Activated CD4-positive, alpha-beta T cell treated with anti-CD3 and anti-CD28 coated beads for 4 hours (primary cell): ENCODE data around the gene CYTH3.
"Not testable (repeated sequence)": the region's sequence is repeated elsewhere in the genome, so short reads cannot be mapped to it uniquely, and the experiment has no call there.

Experiments
- DNase-seq, 2 donors: peaks; one replicate each; pipeline ENCODE4 v3.0.0-alpha.2; 2020

Gene CYTH3

DNA sequence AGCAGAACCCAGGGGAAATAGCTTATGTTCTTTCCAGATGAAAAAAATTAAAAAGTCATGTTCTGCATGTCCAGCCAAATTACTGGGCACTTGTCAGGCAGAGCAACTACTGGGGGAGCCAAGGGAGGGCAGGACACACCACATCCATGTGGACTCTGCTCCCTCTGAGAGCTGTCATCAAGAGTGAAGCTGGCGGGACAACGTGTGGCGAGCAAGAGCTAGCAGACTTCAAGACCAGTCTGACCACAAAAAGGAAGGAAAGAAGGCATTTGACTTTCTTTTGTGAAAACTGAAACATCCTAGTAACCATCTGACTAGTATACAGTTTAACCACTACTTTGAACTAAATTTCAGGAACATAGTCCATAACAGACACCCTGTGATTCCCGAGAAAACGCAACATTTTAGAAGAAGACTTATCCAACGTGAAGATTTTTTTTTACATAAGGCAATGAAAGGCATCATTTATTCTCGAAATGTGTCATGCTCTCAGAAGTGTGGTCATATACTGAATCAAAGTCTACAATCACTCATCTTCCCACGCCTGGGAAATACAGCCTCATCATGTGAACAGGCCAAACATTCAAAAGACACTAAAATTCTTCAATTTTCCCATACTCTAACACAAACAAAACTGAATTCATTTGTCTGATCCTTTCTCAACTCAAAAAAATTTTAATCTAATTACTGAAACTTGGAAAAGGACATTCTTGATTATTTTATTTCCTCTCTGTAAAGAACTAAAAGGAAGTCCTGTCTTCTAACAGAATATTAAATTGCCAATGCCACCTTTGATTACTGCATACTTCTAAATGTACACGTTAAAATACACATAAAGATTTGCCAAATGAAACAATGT lies 15.5 kb downstream of the CYTH3 start:
- peak; percentile 26 to 56 for DNase-seq

- DNase-seq: no peak
These were observed 16.3 kb downstream of the CYTH3 start for GRCh38 chr7:6256109-6256483.

GRCh38 chr7:6254866-6255265 lies 17.6 kb downstream of the CYTH3 start:
- DNase-seq: no peak

GRCh38 chr7:6252748-6253147 lies 19.7 kb downstream of the CYTH3 start:
- DNase-seq: no peak

DNA sequence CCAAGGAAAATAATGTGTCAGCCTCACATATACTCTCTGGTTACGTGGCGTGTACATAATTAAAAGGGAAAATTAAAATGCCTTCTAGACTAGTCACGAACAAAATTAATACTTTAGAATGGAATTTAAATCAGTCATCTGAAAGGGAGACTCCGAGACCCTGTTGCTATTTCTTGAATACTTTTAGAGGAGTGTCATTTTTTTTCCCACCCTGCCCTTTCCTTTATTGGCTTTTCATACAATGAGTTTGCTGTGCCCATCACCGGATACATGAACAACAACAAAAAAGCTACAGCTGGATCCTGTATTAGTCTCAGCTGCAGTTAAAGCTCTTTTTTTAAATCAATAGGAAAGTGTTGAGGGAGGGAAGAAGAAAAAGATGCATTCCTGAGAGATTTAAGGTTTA lies 20.1 kb downstream of the CYTH3 start:
- DNase-seq: no peak

DNA sequence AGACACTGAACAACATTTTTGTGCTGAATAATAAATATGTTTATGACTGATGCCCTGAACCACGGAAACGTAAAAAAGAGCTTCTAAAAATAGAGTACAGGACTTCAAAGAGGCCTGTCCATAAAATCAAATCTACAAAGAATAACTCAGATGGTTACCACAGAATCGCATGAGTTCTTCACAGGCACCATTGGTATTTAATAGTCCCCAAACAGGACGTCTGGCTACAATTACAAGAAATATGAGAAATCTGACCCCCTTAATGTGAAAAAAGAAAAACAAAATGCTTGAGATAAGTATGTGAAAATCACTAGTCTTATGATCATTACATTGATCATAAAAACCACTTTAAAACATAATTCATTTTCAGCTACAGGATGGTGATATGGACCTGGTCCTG lies 20.8 kb downstream of the CYTH3 start:
- DNase-seq: no peak

- DNase-seq: no peak
These were observed 22.0 kb downstream of the CYTH3 start for GRCh38 chr7:6250364-6250833.

- DNase-seq: no peak
These were observed 23.4 kb downstream of the CYTH3 start for GRCh38 chr7:6249043-6249442.

DNA sequence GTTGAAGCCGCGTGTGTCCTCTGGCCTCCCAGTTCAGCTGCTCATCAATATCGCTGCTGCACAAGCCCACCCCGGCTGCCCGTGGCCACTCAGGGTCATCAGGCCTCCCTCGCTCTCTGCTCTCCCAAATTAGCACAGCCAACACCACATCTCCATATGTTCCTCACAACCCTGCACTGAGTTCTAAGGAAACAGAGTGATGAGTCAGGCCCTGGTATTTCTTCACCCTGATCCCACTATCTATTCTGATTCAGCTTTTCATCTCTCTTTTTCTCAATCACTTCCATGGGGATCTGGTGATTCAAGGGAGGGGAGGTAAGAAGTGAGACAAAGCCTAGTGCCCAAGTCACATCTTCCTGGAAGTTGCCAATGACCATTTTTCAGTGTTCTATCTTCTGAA lies 23.8 kb downstream of the CYTH3 start:
- DNase-seq: no peak

DNA sequence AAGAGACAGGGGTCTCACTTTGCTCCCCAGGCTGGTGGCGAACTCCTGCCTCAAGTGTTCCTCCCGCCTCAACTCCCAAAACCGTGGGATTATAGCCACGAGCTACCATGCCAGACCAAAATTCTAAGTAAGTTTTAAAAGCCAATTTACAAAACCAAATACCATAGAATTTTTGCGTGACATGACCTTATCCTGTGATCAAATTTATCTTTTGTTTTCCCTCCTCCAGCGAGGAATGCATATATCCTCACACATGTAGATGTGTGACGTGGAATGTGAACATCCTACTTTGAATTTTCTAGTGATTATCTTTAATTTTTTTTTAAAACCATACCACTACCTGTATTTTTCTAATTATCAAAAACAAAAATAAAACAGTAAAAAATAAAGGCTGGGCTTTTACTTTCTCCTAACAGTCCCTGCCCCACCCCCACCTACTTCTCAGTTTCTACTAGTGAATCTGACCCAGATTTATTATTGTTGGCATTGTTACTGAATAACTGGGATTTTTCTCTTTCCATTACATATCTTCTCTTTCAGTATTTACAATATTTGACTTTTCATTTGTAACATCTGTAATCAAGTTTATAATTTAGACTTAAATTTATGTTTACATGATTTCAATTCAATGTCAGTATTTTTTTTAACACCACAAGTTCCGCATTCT lies 26.0 kb downstream of the CYTH3 start:
- DNase-seq: no peak

- no peak for DNase-seq
These were observed 28.4 kb downstream of the CYTH3 start for GRCh38 chr7:6244021-6244420.

DNA sequence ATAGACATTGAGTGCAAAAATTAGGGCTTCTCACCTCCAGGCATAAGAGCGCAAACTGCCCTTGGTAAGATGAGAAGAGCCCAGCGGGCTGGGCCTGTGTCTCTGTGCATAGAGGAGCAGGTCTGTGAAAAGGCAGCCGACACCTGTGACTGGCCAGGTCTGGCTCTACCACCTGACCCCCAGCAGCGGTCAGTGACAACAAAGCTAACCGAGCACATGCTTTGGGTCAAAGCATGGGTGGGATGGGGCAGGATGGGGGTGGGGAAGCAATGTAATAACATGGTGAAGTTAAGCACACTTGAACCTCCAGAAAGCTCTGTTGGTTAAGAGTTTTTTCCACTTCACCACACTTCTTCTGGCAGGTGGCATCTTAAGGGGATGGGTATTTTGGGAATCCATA lies 29.3 kb downstream of the CYTH3 start:
- DNase-seq: no peak

GRCh38 chr7:6242561-6242960 lies 29.9 kb downstream of the CYTH3 start:
- no peak for DNase-seq

DNA sequence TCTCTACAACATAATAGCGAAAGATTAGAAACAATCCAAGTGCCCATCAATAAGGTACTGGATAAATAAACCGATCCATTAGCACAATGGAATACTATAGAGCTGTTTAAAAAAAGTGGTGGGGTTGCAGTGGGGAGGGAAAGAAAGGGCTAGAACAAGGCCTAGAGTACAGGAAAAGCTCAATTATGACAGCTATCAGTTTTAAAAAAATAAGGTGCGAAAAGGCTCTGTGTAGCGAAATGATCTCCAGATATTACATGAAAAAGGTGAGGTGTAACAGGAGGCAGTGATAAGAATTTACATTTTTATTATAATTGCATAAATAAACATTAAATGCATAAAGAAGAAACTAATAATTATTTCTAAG lies 30.8 kb downstream of the CYTH3 start:
- no peak for DNase-seq

DNA sequence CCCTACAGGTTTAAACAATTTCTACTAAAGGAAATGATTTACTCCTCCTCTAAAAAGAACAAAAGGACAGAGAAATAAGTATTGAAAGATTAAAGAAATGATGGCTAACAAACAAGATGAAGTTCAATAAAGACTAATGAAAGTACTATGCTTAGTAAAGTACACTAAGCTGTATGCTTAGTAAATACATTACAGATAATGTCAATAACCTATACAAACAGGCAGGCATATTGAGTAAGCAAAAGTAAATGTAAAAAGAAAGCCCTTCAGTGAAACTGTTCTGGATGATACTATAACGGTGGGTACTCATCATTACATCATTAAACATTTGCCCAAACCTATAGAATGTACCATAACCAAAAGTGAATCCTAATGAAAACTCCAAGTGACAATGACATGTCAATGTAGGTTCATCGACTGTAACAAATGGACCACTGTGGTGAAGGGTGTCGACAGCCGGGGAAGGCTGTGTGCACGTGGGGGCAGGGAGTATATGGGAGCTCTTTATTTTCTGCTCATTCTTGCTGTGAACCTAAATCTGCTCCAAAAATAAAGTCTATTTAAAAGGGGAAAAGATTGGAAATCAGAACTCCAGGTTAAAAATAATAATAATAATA lies 34.0 kb downstream of the CYTH3 start:
- DNase-seq: no peak

DNA sequence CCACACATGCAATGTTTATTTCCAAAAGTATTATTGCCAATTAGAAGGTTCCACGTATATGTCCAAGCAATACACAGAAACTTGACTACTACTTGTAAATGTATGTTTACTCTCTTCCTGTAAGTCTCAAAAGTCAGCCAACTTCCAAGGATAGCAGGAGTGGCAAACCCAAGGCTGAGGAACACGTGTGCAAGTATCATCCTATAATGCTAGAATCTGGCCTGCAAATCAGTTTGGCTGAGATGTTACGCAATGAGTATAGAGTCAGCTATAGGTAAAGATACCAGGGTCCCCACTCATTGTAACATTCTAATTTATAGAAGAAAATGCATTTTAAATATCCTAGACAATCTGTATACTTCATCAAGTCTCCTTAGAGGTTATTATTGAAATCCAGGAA lies 34.7 kb downstream of the CYTH3 start:
- DNase-seq: no peak

- DNase-seq: no peak
These were observed 35.4 kb downstream of the CYTH3 start for GRCh38 chr7:6237011-6237410.

DNA sequence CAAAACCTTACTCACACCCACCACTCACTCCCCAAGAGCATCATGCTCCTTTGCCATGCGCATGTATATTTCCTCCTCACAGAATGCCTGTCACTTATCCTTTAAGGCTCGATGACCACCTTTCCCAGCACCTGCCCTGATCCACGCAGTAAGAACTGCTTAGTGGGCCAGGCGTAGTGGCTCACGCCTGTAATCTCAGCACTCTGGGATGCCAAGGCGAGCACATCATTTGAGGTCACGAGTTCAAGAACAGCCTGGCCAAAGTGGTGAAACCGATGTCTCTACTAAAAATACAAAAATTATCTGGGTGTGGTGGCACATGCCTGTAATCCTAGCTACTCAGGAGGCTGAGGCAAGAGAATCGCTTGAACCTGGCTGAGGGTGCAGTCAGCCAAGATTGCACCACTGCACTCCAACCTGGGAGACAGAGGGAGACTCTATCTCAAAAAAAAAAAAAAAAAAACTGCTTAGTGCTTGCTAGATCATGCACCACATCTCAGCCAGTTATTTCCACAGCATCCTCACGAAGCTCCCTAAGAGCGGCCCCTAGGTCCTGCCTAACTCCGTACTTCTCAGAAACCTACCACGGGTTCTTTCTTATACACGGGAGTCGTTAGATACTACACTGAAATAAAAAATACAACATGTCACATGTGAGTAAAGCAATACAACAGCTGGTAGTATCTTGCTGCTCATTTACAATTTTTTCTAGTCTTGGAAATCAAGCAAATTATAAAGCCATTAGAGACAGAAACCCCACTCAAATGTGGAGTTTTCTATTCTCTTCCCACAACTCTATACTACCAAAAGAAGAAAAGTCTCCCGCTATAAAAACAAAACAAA lies 37.2 kb downstream of the CYTH3 start:
- no peak for DNase-seq

- no peak for DNase-seq
These were observed 38.0 kb downstream of the CYTH3 start for GRCh38 chr7:6234384-6234783.

- DNase-seq: no peak
These were observed 39.9 kb downstream of the CYTH3 start for GRCh38 chr7:6232534-6232933.

DNA sequence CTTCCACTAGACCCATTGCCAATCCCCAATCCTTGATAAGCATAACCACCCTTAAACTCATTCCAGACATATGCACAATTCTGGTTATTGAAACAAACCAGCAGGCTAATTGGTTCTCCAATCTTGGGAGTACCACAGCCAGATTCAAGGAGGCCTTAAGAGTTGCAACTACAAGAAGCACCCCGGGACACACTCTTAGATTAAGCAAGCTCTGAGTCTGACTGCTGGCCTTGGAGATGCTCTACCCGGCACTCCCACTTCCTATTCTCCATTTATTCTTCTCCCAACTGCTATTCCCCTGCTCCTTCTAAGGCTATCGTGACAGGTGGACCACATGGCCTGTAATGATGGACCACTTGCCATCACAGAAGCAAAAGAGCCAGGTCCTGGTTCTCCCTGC lies 40.3 kb downstream of the CYTH3 start:
- no peak for DNase-seq

DNA sequence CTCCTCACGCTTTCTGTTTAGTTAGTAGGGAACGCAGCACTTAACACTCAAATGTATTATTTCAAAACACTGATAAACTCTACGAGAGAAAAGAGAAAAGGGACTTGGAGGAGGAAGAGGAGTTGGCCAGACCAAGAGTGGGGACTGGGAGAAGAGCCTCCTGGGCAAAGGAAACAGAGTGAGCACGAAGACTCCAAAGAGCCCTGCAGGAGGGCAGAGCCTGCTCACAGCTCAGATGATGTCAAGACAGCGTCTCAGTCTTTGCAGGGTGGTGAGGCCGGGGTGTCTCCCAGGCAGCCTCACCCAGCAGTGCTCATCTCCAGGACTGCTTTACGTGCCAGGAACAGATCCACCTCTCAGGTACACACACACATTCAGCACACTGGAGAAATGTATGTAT lies 41.2 kb downstream of the CYTH3 start:
- no peak for DNase-seq

DNA sequence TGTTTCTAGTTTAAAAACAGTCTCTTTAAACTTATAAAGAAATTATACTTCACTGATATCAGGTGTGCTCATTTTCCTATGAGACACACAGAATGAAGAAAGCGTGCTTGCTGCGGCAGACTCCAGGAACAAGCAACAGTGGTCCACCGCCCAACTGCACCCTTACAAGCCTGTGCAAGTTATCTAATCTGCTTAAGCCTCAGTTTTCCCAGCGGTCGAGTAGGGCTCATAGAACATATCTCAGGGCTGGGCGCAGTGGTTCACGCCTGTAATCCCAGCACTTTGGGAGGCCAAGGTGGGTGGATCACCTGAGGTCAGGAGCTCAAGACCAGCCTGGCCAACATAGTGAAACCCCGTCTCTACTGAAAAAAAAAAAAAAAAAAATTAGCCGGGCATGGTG lies 43.1 kb downstream of the CYTH3 start:
- not testable (repeated sequence) for DNase-seq
